ENCODE data around the gene CFH. TPM values are rescaled to one million over a fixed set of nuclear protein-coding genes. Genes with fewer than 3 reads are reported as not detected.
A peak's percentile ranks its signal among the peaks of the same experiment; 100 is the strongest.

Gene CFH
- total and polyA plus RNA-seq, 9 of the 15 experiments (the other 6 are each of a cell fraction or from before 2014, with no cell fraction given): 31.6 to 107 (median 48.3) TPM

DNA sequence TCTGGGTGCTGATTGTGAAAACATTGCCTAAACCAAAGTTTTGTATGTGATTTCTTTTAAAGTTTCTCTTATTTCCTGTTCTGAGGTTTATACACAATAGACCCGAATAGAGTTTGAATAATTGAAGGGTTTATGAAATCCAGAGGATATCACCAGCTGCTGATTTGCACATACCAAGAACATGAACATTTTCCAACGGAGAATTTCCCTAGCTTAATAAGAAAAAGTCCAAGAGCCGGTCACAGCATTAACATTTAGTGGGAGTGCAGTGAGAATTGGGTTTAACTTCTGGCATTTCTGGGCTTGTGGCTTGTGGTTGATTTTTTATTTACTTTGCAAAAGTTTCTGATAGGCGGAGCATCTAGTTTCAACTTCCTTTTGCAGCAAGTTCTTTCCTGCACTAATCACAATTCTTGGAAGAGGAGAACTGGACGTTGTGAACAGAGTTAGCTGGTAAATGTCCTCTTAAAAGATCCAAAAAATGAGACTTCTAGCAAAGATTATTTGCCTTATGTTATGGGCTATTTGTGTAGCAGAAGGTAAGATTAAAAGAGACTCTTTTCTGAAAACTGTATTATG, at the start of gene CFH (continued):
- TF ChIP-seq FOXA3 (CRISPR knock-in tag; conservative IDR thresholded peaks at IDR 0.05 in 1 of 2, IDR thresholded peaks at IDR 0.05 in 1 of 2) (peak in 1 of 2 experiments; percentile 77; a peak in 2 of 4 replicates), ETV1 (tag; conservative IDR thresholded peaks at IDR 0.05; ENCODE audit: low read depth) (no peak), PHF8 (IDR thresholded peaks at IDR 0.05; ENCODE audit: borderline replicate concordance, low read length) (peak; percentile 50; the same call in 1 of the 2 replicates), ARID1B (IDR thresholded peaks at IDR 0.05) (peak; percentile 21; the same call in 1 of the 2 replicates), SUPT5H (IDR thresholded peaks at IDR 0.05) (peak; percentile 64), PML (IDR thresholded peaks at IDR 0.05; ENCODE audit: low read length) (peak; percentile 74; the same call in 1 of the 2 replicates), EP300 (IDR thresholded peaks at IDR 0.05; ENCODE audit: low read length) (peak; percentile 31; the same call in 1 of the 2 replicates), FOXM1 (IDR thresholded peaks at IDR 0.05; ENCODE audit: low read depth) (peak; percentile 19; the same call in 1 of the 2 replicates), FOXM1 (CRISPR knock-in tag; IDR thresholded peaks at IDR 0.05; ENCODE audit: low read depth) (no peak), POLR2B (IDR thresholded peaks at IDR 0.05; ENCODE audit: low read depth, partially characterized antibody) (peak; percentile 54), POLR2A (conservative IDR thresholded peaks at IDR 0.05) (peak; percentile 75), TAF1 (IDR thresholded peaks at IDR 0.05; ENCODE audit: control insufficient read depth, extremely low read depth, insufficient read depth, low read length, severe bottlenecking) (peak; percentile 25), ZNF780A (CRISPR knock-in tag; IDR thresholded peaks at IDR 0.05) (no peak), TBL1XR1 (IDR thresholded peaks at IDR 0.05; ENCODE audit: low read length in 2 of 2) (0 out of 4 replicates have a peak, but pooled peaks of 1 of the 2 experiments have one; percentile 24), POLR2AphosphoS5 (IDR thresholded peaks at IDR 0.05; ENCODE audit: control insufficient read depth, insufficient read depth, low read depth, low read length) (peak; percentile 50), BHLHE40 (IDR thresholded peaks at IDR 0.05; ENCODE audit: low read length) (no peak), NFYB (IDR thresholded peaks at IDR 0.05; ENCODE audit: extremely low read depth, insufficient read length) (peak; percentile 25)
- TF ChIP-seq, protein P1, sequence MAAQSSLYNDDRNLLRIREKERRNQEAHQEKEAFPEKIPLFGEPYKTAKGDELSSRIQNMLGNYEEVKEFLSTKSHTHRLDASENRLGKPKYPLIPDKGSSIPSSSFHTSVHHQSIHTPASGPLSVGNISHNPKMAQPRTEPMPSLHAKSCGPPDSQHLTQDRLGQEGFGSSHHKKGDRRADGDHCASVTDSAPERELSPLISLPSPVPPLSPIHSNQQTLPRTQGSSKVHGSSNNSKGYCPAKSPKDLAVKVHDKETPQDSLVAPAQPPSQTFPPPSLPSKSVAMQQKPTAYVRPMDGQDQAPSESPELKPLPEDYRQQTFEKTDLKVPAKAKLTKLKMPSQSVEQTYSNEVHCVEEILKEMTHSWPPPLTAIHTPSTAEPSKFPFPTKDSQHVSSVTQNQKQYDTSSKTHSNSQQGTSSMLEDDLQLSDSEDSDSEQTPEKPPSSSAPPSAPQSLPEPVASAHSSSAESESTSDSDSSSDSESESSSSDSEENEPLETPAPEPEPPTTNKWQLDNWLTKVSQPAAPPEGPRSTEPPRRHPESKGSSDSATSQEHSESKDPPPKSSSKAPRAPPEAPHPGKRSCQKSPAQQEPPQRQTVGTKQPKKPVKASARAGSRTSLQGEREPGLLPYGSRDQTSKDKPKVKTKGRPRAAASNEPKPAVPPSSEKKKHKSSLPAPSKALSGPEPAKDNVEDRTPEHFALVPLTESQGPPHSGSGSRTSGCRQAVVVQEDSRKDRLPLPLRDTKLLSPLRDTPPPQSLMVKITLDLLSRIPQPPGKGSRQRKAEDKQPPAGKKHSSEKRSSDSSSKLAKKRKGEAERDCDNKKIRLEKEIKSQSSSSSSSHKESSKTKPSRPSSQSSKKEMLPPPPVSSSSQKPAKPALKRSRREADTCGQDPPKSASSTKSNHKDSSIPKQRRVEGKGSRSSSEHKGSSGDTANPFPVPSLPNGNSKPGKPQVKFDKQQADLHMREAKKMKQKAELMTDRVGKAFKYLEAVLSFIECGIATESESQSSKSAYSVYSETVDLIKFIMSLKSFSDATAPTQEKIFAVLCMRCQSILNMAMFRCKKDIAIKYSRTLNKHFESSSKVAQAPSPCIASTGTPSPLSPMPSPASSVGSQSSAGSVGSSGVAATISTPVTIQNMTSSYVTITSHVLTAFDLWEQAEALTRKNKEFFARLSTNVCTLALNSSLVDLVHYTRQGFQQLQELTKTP (IDR thresholded peaks at IDR 0.05; ENCODE audit: low read depth in 1 of 2, partially characterized antibody in 2 of 2): peak in 1 of 2 experiments; percentile 47
- TF ChIP-seq, protein P2, sequence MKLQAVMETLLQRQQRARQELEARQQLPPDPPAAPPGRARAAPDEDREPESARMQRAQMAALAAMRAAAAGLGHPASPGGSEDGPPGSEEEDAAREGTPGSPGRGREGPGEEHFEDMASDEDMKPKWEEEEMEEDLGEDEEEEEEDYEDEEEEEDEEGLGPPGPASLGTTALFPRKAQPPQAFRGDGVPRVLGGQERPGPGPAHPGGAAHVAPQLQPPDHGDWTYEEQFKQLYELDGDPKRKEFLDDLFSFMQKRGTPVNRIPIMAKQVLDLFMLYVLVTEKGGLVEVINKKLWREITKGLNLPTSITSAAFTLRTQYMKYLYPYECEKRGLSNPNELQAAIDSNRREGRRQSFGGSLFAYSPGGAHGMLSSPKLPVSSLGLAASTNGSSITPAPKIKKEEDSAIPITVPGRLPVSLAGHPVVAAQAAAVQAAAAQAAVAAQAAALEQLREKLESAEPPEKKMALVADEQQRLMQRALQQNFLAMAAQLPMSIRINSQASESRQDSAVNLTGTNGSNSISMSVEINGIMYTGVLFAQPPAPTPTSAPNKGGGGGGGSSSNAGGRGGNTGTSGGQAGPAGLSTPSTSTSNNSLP (IDR thresholded peaks at IDR 0.05; ENCODE audit: borderline replicate concordance, low read depth, low read length): peak; percentile 25; the same call in 1 of the 2 replicates
- TF ChIP-seq, protein P3, sequence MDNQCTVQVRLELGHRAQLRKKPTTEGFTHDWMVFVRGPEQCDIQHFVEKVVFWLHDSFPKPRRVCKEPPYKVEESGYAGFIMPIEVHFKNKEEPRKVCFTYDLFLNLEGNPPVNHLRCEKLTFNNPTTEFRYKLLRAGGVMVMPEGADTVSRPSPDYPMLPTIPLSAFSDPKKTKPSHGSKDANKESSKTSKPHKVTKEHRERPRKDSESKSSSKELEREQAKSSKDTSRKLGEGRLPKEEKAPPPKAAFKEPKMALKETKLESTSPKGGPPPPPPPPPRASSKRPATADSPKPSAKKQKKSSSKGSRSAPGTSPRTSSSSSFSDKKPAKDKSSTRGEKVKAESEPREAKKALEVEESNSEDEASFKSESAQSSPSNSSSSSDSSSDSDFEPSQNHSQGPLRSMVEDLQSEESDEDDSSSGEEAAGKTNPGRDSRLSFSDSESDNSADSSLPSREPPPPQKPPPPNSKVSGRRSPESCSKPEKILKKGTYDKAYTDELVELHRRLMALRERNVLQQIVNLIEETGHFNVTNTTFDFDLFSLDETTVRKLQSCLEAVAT (IDR thresholded peaks at IDR 0.05): peak; percentile 73 to 86; a peak in 3 of 4 replicates

All from K562 (cell line).